DND-41 (cell line): ENCODE data around the gene CDCA3.

Source experiments
- ATAC-seq: fragments of 200-7000 bp; cut with Tn5 transposase; 3 replicates; pipeline ENCODE4 v1.9.1; 2021; ENCODE audit warnings: low read depth; ENCODE audit not compliant: insufficient read depth
- DNase-seq: peaks from one replicate; pipeline ENCODE4 v3.0.0-alpha.2; 2020
- H2AFZ ChIP-seq: 2 replicates; pipeline ENCODE4 v1.6.0; 2012; ENCODE audit warnings: low read depth, low read length
- H3K27ac ChIP-seq: 2 replicates; pipeline ENCODE4 v1.5.1; 2012; ENCODE audit warnings: low read length, inconsistent platforms
- H3K27me3 ChIP-seq: fragments of 200-600 bp; sonication (generic); 2 replicates; pipeline ENCODE4 v1.6.0; 2012; ENCODE audit warnings: low read length, mild to moderate bottlenecking, inconsistent platforms; ENCODE audit not compliant: insufficient read depth, poor library complexity
- H3K36me3 ChIP-seq: 2 replicates; pipeline ENCODE4 v1.5.1; 2012; ENCODE audit warnings: low read length, inconsistent platforms; ENCODE audit not compliant: insufficient read depth
- H3K4me1 ChIP-seq: 2 replicates; pipeline ENCODE4 v1.5.1; 2012; ENCODE audit warnings: mild to moderate bottlenecking, low read length; ENCODE audit not compliant: insufficient read depth
- H3K4me2 ChIP-seq: 2 replicates; pipeline ENCODE4 v1.6.0; 2012; ENCODE audit warnings: mild to moderate bottlenecking, moderate library complexity, low read length, inconsistent platforms; ENCODE audit not compliant: insufficient read depth
- H3K4me3 ChIP-seq, 2 experiments: fragments of 200-600 bp in 1 of 2; shearing (Covaris generic) in 1 of 2; 2 replicates each; pipeline ENCODE4 v1.5.1; 2012 to 2016; ENCODE audit warnings: inconsistent platforms in 2 of 2, low read length in 2 of 2, mild to moderate bottlenecking in 2 of 2, low read depth in 1 of 2, moderate library complexity in 1 of 2
- H3K79me2 ChIP-seq: 2 replicates; pipeline ENCODE4 v1.6.0; 2012; ENCODE audit warnings: low read length, inconsistent platforms; ENCODE audit not compliant: insufficient read depth
- H3K9ac ChIP-seq: 2 replicates; pipeline ENCODE4 v1.6.0; 2012; ENCODE audit warnings: low read depth, mild to moderate bottlenecking, inconsistent platforms, low read length, moderate library complexity
- H3K9me3 ChIP-seq: 2 replicates; pipeline ENCODE4 v1.5.1; 2012; ENCODE audit warnings: low read length, moderate library complexity, mild to moderate bottlenecking, inconsistent platforms; ENCODE audit not compliant: insufficient read depth, severe bottlenecking
- H4K20me1 ChIP-seq: 2 replicates; pipeline ENCODE4 v1.6.0; 2012; ENCODE audit warnings: low read length; ENCODE audit not compliant: insufficient read depth
- EZH2 ChIP-seq: IDR thresholded peaks from 3 replicates; pipeline ENCODE4 v1.6.1; 2012; ENCODE audit warnings: borderline replicate concordance, low read depth, mild to moderate bottlenecking, moderate library complexity, low read length, inconsistent platforms; ENCODE audit not compliant: severe bottlenecking
- TF ChIP-seq, protein P1 (sequence below): IDR thresholded peaks from 2 replicates; pipeline ENCODE4 v1.5.1; 2012; ENCODE audit warnings: borderline replicate concordance, low read length, moderate library complexity, mild to moderate bottlenecking; ENCODE audit not compliant: poor library complexity, severe bottlenecking; ENCODE audit errors: extremely low read depth

CDCA3 gene

DNA sequence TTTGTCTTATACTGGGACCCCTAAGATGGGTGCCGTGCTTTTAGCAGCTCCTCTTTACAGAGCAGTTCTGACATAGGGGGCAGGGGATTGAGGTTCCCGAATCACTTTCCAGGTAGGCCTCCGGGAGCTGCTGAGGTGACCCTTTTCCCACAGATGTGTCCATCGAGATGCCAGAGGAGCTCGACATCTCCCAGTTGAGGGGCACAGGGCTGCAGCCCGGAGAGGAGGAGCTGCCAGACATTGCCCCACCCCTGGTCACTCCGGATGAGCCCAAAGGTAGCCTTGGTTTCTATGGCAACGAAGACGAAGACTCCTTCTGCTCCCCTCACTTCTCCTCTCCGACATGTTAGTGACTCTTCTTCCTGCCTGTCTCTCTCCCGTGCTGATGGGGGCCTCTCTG, 11.9 kb upstream of the CDCA3 start:
- Histone ChIP-seq H3K4me1 (peaks cover 9% of the 10 kb centered on the region), H3K4me2 (no peak overlapping the region), H3K36me3 (peaks cover 83% of the 10 kb centered on the region), H3K9me3 (no peaks in the 10 kb centered on the region), H2AFZ (no peak overlapping the region), H3K9ac (no peak overlapping the region), H3K79me2 (peaks cover 7% of the 10 kb centered on the region), H3K4me3 (no peak overlapping the region), H3K27ac (no peak overlapping the region), H4K20me1 (peaks cover 5% of the 10 kb centered on the region; the same call in 1 of the 2 replicates), H3K27me3 (no peaks in the 10 kb centered on the region)
- DNase-seq (no peak), ATAC-seq (no peak)
- no peak for TF ChIP-seq EZH2
- TF ChIP-seq, protein P1, sequence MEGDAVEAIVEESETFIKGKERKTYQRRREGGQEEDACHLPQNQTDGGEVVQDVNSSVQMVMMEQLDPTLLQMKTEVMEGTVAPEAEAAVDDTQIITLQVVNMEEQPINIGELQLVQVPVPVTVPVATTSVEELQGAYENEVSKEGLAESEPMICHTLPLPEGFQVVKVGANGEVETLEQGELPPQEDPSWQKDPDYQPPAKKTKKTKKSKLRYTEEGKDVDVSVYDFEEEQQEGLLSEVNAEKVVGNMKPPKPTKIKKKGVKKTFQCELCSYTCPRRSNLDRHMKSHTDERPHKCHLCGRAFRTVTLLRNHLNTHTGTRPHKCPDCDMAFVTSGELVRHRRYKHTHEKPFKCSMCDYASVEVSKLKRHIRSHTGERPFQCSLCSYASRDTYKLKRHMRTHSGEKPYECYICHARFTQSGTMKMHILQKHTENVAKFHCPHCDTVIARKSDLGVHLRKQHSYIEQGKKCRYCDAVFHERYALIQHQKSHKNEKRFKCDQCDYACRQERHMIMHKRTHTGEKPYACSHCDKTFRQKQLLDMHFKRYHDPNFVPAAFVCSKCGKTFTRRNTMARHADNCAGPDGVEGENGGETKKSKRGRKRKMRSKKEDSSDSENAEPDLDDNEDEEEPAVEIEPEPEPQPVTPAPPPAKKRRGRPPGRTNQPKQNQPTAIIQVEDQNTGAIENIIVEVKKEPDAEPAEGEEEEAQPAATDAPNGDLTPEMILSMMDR, result no peak

DNA sequence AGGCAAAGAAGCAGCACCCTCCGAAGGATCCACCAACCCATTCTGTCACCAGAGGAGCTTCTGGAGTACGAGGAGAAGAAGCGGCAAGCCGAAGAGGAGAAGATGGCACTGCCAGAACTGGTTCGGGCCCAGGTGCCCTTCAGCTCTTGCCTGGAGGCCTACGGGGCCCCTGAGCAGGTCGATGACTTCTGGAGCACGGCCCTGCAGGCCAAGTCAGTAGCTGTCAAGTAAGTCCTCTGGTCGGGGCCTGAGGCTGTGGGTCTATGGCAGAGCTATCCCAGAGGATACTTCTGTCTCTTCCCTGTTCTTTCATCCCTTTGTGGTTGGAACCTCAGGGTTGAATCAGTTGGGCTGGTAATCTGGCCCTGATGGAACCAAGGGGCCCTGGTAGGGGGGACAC, 10.3 kb upstream of the CDCA3 start:
- H3K27me3 ChIP-seq, result no peaks in the 10 kb centered on the region
- no peaks in the 10 kb centered on the region for H3K9me3 ChIP-seq
- ATAC-seq (no peak), DNase-seq (no peak)
- TF ChIP-seq, protein P1, result no peak
- no peak for TF ChIP-seq EZH2
- no peak overlapping the region for H3K27ac ChIP-seq
- no peak overlapping the region for H3K4me2 ChIP-seq
- H4K20me1 ChIP-seq, result peaks cover 2% of the 10 kb centered on the region; the same call in 1 of the 2 replicates
- peaks cover 95% of the 10 kb centered on the region for H3K36me3 ChIP-seq
- H3K9ac ChIP-seq, result no peak overlapping the region
- H3K4me1 ChIP-seq, result peaks cover 1% of the 10 kb centered on the region; the same call in 1 of the 2 replicates
- H2AFZ ChIP-seq, result no peak overlapping the region
- H3K79me2 ChIP-seq, result no peaks in the 10 kb centered on the region
- no peak overlapping the region for H3K4me3 ChIP-seq

DNA sequence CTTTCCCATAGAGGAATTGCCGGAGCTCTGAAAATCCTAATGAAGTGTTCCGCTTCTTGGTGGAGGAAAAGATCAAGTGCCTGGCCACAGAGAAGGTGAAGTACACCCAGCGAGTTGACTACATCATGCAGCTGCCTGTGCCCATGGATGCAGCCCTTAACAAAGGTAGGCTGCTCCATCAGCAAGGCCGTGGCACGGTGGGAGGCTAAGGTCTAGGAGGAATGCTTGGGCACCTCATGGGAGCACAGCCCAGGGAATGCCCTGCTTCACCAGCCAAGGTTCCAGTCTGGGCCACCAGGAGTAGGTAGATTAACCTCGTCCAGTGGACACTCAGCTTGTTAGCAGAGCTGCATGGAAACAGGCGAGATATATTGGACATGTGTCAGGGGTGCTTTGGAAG, 9.9 kb upstream of the CDCA3 start:
- Histone ChIP-seq H3K36me3 (peaks cover 96% of the 10 kb centered on the region), H3K4me2 (no peak overlapping the region), H3K4me1 (no peaks in the 10 kb centered on the region), H4K20me1 (peaks cover 3% of the 10 kb centered on the region; the same call in 1 of the 2 replicates), H3K4me3 (no peak overlapping the region), H3K9me3 (no peaks in the 10 kb centered on the region), H3K27ac (no peak overlapping the region), H3K27me3 (no peaks in the 10 kb centered on the region), H2AFZ (no peak overlapping the region), H3K9ac (no peak overlapping the region), H3K79me2 (0 out of 2 replicates have a peak, but pooled peaks cover under 1% of the 10 kb centered on the region)
- DNase-seq (no peak), ATAC-seq (no peak)
- TF ChIP-seq EZH2, result no peak
- TF ChIP-seq, protein P1, result no peak

DNA sequence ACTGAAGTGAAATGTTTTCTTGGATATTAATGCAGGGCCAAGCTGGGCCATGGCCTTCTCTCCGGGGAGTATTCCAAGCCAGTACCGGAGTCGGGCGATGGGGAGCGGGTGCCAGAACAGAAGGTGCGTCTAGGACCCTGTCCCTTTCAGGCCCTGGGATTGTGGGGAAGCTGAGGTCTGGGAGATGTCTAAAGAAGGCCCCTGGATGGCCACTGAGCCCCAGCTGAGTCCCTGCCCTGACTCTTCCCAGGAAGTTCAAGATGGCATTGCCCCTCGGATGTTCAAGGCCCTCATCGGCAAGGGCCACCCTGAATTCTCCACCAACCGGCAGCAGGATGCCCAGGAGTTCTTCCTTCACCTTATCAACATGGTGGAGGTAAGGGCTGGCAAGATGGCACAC, 9.0 kb upstream of the CDCA3 start:
- no peak overlapping the region for H3K27ac ChIP-seq
- no peak for TF ChIP-seq EZH2
- TF ChIP-seq, protein P1, result no peak
- DNase-seq, result no peak

More for the DNA sequence above, 9.0 kb upstream of the CDCA3 start:
- Histone ChIP-seq H3K4me1 (no peaks in the 10 kb centered on the region), H4K20me1 (peaks cover 4% of the 10 kb centered on the region; the same call in 1 of the 2 replicates), H3K36me3 (peaks cover 97% of the 10 kb centered on the region), H3K27me3 (no peaks in the 10 kb centered on the region), H3K9me3 (no peaks in the 10 kb centered on the region), H2AFZ (no peak overlapping the region), H3K9ac (no peak overlapping the region), H3K4me2 (no peak overlapping the region), H3K79me2 (peaks cover 9% of the 10 kb centered on the region), H3K4me3 (no peak overlapping the region)
- no peak for ATAC-seq
